Dermis microvascular lymphatic vessel endothelial cell (primary cell): Measurements from ENCODE around the gene HKDC1. TPM values are rescaled to one million over a fixed set of nuclear protein-coding genes. Genes with fewer than 3 reads are reported as not detected.
"Not testable (repeated sequence)": the region's sequence is repeated elsewhere in the genome, so short reads cannot be mapped to it uniquely, and the experiment has no call there.

Experiments used
- DNase-seq, 2 donors: peaks; one replicate each; pipeline versions ENCODE4 v3.0.0 to v3.0.0-alpha.2; 2010; ENCODE audit warnings: low read depth in 2 of 2
- total RNA-seq: library from RNA; depleted of rRNA; stranded (reverse); fragments of >200 nt; gene quantifications from 2 replicates; pipeline ENCODE4 v1.2.1, GENCODE V29; 2014

HKDC1 gene
- total RNA-seq, 1 donor from 2014 or later: 0.13 TPM

DNA sequence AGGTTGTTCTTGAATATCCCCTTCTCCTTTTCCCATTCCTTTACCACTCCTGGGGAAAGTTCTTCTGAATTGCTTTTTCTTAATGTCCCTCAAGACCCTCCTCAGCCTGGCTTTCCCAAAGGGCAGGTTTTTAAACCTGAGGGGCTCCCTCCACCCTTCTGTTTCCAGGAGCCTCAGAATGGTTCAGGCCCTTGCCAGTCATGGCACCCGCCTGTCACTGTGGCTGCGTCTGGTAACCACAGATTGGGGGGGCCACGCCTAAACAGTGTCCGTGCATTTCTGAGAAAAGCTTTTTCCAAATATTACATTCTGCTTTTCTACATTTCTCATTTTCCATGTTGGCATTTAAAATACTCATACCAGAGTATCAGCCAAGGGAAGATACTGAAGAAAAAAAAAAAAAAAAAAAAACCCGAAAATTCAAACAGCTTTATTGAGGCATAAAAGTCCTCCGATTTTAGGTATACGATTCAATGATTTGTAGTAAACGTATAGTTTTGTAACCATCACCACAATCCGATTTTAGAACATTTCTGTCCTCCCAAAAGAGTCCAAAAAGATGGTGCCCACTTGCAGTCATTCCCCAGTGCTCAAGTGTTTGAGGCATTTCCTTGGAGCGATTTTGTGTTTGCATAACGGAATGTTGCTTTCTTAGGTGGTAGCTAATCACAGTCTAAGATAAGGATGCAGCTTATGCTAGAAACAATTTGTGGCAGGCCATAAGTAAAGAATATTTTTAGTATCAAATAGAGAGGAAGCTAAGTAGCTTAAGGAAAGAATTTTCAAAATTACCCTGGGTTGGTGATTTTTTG, 22.1 kb downstream of the HKDC1 start:
- DNase-seq: no peak

DNA sequence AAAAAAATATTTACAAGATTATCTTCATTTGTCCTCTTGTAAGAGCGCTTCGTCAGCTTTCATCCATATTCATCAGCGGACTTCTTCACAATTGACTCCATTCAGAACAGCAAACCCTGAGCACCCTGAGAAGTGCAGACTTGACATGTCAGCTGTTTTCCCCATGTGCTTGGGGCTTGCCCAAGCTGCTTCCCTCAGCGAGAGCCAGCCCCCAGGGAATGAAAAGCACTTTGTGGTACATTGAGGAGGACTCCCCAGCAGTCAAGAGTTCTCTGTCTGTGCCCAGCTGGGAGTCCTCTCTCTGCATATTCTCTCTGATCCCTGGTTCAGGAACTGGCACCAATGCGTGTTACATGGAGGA, 22.7 kb downstream of the HKDC1 start:
- DNase-seq: no peak

DNA sequence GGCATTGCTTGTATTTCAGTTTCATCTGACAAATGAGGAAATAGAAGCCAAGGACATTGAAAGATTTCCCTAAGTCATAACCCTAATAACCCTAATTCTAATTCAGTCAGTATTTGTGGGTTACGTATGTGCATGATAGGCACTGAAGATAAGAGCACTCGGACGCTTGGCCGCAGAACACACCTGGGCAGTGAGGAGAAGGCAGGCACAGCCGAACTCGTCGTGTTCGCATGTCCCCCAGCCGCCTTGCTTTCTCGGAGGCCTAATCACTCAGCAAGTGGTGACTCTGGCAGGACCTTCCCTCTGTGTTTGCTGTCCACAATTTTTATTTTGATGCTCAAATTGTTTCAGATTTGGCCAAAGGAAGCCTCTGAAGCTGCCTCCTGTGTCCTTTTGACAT, 23.7 kb downstream of the HKDC1 start:
- no peak for DNase-seq

DNA sequence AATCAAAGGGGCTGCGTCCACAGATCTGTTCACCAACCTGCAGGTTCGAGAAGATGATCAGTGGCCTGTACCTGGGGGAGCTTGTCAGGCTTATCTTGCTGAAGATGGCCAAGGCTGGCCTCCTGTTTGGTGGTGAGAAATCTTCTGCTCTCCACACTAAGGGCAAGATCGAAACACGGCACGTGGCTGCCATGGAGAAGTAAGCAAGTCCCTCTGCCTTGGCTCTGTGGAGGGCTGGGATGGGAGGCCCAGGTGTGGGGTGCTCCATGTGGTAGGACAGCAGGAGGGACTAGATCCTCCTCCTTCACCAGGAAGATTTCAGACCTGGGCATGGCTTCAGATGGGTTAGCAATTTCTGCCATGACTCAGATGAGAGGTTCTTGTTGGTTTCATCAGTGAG, 25.9 kb downstream of the HKDC1 start:
- no peak for DNase-seq

DNA sequence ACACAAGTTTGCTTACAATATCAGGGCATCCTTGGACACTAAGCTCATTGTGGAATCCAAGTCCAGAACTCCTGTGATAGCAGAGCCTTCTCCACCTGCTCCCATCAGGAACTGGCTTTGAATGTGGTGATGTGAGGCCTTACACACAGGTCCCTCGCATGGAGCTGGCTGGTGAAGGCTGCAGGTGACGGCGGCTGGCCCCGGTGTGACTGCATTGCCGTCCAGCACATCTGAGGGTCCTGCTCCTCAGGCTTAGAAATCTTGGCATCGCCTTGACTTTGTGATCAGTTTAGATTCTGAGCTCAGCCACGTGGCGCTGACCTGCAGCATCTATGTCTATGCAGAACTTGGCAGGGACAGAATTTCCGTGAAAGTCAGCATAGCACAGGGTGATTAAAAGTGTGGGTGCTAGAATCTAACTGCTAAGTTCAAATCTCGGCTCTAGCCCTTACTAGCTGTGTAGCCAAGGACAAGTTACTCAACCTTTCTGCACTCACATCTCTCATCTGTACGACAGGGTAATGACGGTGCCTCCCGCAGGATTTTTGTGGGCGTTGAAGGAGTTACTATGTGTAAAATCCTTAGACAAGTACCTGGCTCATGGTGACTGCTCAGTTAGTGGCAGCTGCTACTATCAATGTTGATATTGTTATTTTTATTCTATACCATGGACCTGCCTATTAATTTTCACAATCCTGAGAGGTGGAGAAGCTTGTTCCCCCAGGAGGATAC, 26.6 kb downstream of the HKDC1 start:
- no peak for DNase-seq

DNA sequence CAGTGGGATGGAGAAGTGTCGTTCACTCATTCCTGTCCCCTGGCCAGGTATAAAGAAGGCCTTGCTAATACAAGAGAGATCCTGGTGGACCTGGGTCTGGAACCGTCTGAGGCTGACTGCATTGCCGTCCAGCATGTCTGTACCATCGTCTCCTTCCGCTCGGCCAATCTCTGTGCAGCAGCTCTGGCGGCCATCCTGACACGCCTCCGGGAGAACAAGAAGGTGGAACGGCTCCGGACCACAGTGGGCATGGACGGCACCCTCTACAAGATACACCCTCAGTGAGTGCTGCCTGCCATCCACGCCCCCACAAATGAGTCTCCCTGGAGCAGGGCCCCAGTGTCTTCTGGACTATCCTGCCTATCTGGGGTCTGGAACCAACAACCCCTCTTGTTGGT, 27.2 kb downstream of the HKDC1 start:
- no peak for DNase-seq

DNA sequence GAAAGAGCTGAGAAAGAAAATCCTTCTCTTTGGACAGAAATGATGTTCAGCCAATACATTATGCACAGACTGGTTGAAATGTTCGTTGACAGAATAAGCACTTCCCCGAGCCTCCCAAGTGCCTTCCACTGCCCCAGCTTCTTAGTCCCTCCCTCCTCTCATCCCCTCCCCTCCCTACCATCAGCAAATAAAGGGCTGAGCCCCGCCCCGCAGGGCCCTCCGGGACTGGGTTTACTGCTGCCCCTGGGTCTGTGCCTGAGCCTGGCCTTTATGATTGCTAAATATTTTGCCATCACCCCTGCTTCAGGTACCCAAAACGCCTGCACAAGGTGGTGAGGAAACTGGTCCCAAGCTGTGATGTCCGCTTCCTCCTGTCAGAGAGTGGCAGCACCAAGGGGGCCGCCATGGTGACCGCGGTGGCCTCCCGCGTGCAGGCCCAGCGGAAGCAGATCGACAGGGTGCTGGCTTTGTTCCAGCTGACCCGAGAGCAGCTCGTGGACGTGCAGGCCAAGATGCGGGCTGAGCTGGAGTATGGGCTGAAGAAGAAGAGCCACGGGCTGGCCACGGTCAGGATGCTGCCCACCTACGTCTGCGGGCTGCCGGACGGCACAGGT, 28.1 kb downstream of the HKDC1 start:
- no peak for DNase-seq

DNA sequence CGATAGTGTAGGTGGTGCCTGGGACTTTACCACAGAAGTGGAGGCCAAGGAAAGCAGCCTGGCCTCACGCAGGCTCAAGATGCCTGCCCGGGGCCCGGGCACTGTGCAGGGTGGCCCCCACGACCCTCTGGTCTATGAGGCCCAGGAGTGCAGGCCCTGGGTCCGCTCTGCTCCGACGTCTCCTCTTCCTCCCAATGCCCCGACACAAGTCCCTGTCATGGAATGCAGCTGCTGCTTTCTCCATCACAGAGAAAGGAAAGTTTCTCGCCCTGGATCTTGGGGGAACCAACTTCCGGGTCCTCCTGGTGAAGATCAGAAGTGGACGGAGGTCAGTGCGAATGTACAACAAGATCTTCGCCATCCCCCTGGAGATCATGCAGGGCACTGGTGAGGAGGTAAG, 29.9 kb downstream of the HKDC1 start:
- no peak for DNase-seq

DNA sequence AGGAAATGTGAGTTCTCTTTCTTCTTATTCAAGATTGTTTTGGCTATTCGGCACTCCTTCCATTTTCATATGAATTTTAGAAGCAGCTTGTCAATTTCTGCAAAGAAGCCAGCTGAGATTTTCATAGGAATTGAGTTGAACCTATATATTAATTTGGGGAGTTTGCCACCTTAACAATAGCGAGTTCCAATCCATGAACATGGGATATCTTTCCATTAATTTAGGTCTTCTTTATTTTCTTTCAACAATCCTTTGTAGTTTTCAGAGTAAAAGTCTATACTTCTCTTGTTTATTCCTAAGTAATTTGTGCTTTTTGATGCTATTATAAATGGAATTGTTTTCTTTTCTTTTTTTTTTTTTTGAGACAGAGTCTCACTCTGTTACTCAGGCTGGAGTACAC, 31.3 kb downstream of the HKDC1 start:
- DNase-seq: not testable (repeated sequence)

DNA sequence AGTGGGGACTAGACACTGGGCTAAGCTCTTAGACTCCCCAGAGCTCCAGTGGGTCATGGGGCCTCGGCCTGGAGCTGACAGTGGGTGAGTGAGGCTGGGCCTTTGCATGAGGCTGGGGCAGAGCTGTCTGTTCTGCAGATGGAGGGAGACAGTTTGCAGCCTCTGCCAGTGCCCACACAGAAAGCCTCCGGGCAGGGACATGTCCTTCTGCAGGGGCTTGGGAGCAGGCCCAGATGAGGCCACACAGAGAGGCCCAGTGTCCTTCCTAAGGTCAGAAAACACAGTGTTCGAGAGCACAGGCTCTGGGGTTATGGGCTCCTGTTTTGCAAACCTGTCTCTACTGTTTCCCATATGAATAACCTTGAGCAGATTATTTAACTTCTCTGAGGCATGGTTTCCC, 33.0 kb downstream of the HKDC1 start:
- DNase-seq: no peak

DNA sequence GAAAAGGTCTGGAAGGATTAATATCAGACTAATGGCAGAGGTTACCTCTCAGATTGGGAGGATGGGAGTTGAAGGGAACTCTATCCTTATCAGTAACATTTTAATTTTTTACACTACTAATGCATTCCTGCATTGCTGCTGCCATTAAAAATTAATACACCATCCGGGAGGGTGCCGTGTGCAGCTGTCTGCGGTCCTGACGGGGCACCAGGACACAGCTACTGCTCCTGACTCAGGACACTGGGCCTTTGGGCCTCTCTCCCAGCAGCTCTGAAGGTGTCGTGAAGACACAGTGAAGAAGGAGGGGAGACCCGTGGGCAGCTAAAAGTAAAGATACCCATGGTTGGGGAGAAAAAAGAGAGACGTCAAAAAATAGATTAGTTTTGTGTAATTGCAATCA, 34.7 kb downstream of the HKDC1 start:
- no peak for DNase-seq

DNA sequence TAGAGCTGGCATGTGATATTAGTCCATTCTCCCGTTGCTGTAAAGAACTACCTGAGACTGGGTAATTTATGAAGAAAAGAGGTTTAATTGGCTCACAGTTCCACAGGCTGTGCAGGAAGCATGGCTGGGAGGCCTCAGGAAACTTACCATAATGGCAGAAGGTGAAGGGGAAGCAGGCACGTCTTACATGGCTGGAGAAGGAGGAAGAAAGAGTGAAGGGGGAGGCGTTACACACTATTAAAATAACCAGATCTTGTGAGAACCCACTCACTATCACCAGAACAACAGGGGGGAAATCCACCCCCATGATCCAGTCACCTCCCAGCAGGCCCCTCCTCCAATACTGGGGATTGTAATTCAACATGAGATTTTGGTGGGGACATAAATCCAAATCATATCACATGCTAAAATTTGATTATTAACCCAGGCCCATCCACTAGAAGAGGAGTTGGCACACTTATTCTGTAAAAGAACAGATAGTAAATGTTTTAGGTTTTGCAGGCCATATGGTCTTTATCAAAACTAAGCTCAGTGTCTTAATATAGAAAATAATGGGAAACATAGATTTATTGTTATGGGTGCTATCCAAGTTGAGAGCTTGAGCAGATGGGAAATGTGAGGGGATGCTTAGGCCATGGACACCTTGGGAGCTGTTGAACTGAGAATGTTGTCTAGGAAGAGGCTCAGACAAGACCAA, 39.6 kb downstream of the HKDC1 start:
- no peak for DNase-seq

DNA sequence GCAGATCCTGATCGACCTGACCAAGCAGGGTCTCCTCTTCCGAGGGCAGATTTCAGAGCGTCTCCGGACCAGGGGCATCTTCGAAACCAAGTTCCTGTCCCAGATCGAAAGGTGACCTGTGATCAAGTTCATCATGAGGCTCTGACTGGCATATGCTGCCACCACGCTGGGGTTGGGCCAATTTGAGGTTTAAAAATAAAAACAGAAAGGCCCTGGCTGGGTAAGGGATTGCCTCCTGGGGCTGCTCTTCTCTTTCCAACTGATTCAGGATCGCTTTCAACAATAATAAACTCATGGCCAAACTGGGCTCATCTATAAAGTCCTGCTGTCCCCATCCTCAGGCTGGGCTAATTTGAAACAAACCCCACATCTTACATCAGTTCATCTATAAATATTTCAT, 41.1 kb downstream of the HKDC1 start:
- DNase-seq: no peak

DNA sequence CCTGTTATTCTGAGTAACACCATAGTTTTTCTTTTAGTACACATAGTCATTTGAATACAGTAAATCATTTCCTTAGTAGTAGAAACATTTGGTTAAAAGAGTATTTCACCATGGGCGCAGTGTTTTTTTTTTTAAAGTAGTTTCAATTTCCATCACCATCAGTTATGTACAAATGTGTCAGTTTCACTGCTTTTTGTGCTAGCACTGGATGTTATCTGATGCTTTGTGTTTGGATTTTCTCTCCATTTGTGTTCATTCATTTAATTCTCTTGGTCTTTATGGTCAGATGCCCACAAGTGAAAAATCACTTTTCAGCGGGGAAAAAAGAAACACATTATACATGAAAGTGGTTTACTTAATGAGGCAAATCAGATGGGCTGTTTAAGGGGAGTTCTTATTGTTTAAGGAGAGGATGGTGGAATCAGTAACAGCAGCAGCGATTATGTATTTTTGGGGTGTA, 42.2 kb downstream of the HKDC1 start:
- DNase-seq: no peak

DNA sequence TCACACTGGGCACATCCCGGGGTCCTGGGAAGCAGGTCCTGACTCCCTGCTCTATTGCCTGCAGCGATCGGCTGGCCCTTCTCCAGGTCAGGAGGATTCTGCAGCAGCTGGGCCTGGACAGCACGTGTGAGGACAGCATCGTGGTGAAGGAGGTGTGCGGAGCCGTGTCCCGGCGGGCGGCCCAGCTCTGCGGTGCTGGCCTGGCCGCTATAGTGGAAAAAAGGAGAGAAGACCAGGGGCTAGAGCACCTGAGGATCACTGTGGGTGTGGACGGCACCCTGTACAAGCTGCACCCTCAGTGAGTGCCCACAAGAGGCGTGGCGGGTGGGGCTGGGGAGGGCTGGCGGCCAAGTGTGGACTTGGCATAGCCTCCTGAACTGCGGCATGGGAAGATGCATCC, 45.4 kb downstream of the HKDC1 start:
- DNase-seq: no peak

DNA sequence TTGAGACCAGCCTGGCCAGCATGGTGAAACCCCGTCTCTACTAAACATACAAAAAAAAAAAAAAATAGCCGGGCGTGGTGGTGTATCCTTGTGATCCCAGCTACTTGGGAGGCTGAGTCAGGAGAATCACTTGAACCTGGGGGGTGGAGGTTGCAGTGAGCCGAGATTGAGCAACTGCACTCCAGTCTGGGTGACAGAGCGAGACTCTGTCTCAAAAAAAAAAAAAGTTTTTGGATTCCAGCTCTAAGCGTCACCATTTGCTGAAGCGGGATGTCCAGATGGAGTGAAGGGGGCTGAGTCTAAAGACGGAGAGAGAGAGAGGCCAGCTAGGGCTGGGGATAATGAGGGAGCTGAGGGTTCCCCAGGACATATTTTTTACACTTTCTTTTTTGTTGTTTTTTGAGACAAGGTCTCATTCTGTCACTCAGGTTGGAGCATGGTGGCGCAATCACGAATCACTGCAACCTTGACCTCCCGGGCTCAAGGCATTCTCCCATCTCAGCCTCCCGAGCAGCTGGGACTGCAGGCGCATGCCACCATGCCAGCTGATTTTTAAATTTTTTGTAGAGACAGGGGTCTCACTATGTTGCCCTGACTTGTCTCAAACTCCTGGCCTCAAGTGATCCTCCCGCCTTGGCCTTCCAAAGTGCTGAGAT, 48.8 kb downstream of the HKDC1 start:
- no peak for DNase-seq

DNA sequence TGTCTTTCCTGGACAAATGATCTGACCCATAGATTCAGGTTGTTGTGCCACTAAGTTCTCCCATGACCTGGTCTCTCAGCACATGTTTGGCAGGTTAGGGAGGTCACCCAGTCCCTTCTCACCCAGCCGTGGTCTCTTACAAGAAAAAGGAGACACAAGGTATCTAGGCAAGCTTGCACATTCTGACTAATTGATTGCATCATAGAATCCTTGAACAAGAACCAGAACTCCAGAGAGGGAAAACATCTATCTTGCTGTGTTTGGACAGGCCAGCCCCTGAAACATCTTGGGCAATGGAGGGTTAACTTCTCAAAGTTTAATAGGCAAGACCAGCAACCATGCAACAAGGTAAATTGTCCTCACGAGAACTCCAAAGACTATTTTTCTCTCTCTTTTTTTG, 49.6 kb downstream of the HKDC1 start:
- DNase-seq: no peak

DNA sequence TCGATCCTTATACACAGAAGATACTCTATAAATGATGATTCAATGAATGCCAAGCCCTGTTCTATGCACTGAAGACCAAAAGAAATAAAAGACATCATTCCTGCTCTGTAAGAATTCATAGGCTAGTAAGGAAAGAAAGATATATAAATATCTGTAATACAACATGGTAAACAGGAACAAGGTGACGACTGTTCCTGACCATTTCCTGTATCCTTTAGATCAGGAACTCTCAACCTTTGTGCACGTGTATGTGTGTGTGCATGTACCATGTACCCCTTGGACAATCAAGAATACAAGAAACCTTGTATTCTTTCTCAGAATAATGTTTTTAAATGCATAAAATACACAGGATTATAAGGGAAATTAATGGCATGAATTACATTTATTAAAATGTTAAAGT, 50.9 kb downstream of the HKDC1 start:
- DNase-seq: peak; percentile 32 to 50

DNA sequence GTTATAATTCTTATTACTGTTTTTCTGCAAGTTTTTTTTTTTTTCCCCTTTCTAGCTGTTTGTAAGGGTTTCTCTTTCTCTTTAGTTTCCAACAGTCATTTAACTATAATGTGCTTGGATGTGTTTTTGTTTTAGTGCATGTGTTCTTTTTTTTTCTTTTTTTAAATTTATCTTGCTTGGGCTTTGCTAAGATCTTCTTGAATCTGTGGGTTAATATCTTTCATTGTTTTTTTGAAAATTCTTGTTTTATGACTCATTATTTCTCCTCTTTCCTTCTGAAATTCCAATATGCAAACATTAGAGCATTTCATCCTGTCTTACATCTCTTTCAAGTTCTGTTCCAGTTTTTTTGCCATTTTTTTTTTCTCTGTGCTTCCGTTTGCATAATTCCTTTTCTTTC, 52.5 kb downstream of the HKDC1 start:
- peak in 1 of 2 donors; percentile 35 for DNase-seq

DNA sequence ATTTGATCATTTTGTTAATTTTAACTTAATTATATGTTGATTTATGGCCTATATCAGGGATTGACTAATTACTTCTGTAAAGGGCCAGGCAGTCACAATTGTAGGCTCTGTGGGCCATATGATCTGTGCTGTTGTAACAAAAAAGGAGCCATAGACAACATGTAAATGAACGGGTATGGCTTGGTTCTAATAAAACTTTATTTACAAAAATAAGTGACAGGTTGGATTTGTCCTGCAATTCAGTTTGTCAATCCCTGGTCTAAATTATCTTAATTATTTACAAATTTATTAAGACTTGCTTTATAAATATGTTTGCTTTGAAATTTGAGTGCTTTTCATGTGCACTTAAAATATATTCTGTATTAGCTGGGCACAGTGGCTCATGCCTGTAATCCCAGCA, 55.3 kb downstream of the HKDC1 start:
- no peak for DNase-seq

DNA sequence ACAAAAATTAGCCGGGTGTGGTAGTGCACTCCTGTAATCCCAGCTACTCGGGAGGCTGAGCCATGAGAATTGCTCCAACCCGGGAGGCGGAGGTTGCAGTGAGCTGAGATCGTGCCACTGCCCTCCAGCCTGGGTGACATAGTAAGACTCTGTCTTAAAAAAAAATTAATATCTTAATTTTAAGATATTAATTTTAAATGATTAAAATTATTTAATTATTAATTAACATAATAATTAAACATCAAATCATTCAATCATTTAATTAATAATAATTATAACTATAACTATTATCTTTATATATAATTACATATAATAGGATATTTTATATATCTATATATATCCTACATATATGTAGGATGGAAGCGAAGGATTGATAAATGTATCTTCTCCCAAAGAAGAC, 56.4 kb downstream of the HKDC1 start:
- no peak for DNase-seq
